ENCODE results near the gene MAPK10. TPM values are rescaled to one million over a fixed set of nuclear protein-coding genes. Genes with fewer than 3 reads are reported as not detected.
A peak's percentile ranks its signal among the peaks of the same experiment; 100 is the strongest.

MAPK10 gene
- total RNA-seq, 1 experiment from 2014 or later, result 0.44 TPM

- H3K27ac ChIP-seq (ENCODE audit: low read length), result no peak overlapping the region
- no peaks in the 10 kb centered on the region for H3K36me3 ChIP-seq (ENCODE audit: low read depth, low read length)
- H3K4me1 ChIP-seq (ENCODE audit: insufficient read depth, low read length), result no peaks in the 10 kb centered on the region
- intact Hi-C loops (cut with micrococcal nuclease), result no loop called here
- H3K4me2 ChIP-seq (ENCODE audit: low read length), result no peak overlapping the region
- peak; percentile 84 for ATAC-seq
- H3K79me2 ChIP-seq (ENCODE audit: low read length), result no peaks in the 10 kb centered on the region
- no peaks in the 10 kb centered on the region for H3F3A ChIP-seq (ENCODE audit: low read length, unreplicated experiment)
- no peak overlapping the region for H2AFZ ChIP-seq (ENCODE audit: low read length)
- H3K9me2 ChIP-seq (replicated peaks; ENCODE audit: low read length), result no peaks in the 10 kb centered on the region
- no peak for TF ChIP-seq EZH2phosphoT487 (IDR thresholded peaks at IDR 0.05; ENCODE audit: borderline replicate concordance, low read length)
- no peak for TF ChIP-seq EZH2 (IDR thresholded peaks at IDR 0.05; ENCODE audit: low read length, unreplicated experiment)
- TF ChIP-seq CTCF (conservative IDR thresholded peaks at IDR 0.05; ENCODE audit: low read depth, low read length), result no peak
- H4K20me1 ChIP-seq (ENCODE audit: low read length), result no peaks in the 10 kb centered on the region
- no peaks in the 10 kb centered on the region for H3K9me3 ChIP-seq (ENCODE audit: low read length)
- no TSS peak for BruUV-seq (replicated peaks)
- no peaks in the 10 kb centered on the region for H3K27me3 ChIP-seq (ENCODE audit: low read length)
- ChIA-PET POLR2A (ENCODE audit: unreplicated experiment) (interaction anchor here (0.6 kb wide), 1 partner anchor 904 kb away, joined by 4 read pairs; no protein-coding TSS in a partner anchor), CTCF (no interaction called here)
- H3K4me3 ChIP-seq (ENCODE audit: low read length), result no peak overlapping the region
- H3K9ac ChIP-seq (ENCODE audit: low read length), result no peak overlapping the region
- DNase-seq, result peak; percentile 62
These were observed 227.4 kb downstream of the MAPK10 start for GRCh38 chr4:86132468-86132867.

GRCh38 chr4:86131456-86131855 is 228.4 kb downstream of the MAPK10 start:
- Histone ChIP-seq H3K9ac (ENCODE audit: low read length) (no peak overlapping the region), H3K27ac (ENCODE audit: low read length) (no peak overlapping the region), H3K79me2 (ENCODE audit: low read length) (no peaks in the 10 kb centered on the region), H3K36me3 (ENCODE audit: low read depth, low read length) (no peaks in the 10 kb centered on the region), H3K9me2 (replicated peaks; ENCODE audit: low read length) (no peaks in the 10 kb centered on the region), H3K4me1 (ENCODE audit: insufficient read depth, low read length) (no peaks in the 10 kb centered on the region), H3K4me3 (ENCODE audit: low read length) (no peak overlapping the region), H2AFZ (ENCODE audit: low read length) (no peak overlapping the region), H3F3A (ENCODE audit: low read length, unreplicated experiment) (no peaks in the 10 kb centered on the region), H3K9me3 (ENCODE audit: low read length) (no peaks in the 10 kb centered on the region), H3K4me2 (ENCODE audit: low read length) (no peak overlapping the region), H3K27me3 (ENCODE audit: low read length) (no peaks in the 10 kb centered on the region), H4K20me1 (ENCODE audit: low read length) (no peaks in the 10 kb centered on the region)
- BruUV-seq (replicated peaks), result no TSS peak
- TF ChIP-seq EZH2phosphoT487 (IDR thresholded peaks at IDR 0.05; ENCODE audit: borderline replicate concordance, low read length) (no peak), EZH2 (IDR thresholded peaks at IDR 0.05; ENCODE audit: low read length, unreplicated experiment) (no peak), CTCF (conservative IDR thresholded peaks at IDR 0.05; ENCODE audit: low read depth, low read length) (no peak)
- intact Hi-C loops (cut with micrococcal nuclease), result no loop called here
- ATAC-seq (no peak), DNase-seq (no peak)
- ChIA-PET POLR2A (ENCODE audit: unreplicated experiment) (no interaction called here), CTCF (no interaction called here)

- Histone ChIP-seq H3F3A (ENCODE audit: low read length, unreplicated experiment) (no peaks in the 10 kb centered on the region), H2AFZ (ENCODE audit: low read length) (no peak overlapping the region), H3K27ac (ENCODE audit: low read length) (no peak overlapping the region), H3K9ac (ENCODE audit: low read length) (no peak overlapping the region), H3K36me3 (ENCODE audit: low read depth, low read length) (no peaks in the 10 kb centered on the region), H3K4me3 (ENCODE audit: low read length) (no peak overlapping the region), H4K20me1 (ENCODE audit: low read length) (no peaks in the 10 kb centered on the region), H3K27me3 (ENCODE audit: low read length) (no peaks in the 10 kb centered on the region), H3K4me2 (ENCODE audit: low read length) (no peak overlapping the region), H3K9me2 (replicated peaks; ENCODE audit: low read length) (no peaks in the 10 kb centered on the region), H3K4me1 (ENCODE audit: insufficient read depth, low read length) (no peaks in the 10 kb centered on the region), H3K9me3 (ENCODE audit: low read length) (no peaks in the 10 kb centered on the region), H3K79me2 (ENCODE audit: low read length) (no peaks in the 10 kb centered on the region)
- no peak for TF ChIP-seq CTCF (conservative IDR thresholded peaks at IDR 0.05; ENCODE audit: low read depth, low read length)
- no peak for TF ChIP-seq EZH2phosphoT487 (IDR thresholded peaks at IDR 0.05; ENCODE audit: borderline replicate concordance, low read length)
- no peak for TF ChIP-seq EZH2 (IDR thresholded peaks at IDR 0.05; ENCODE audit: low read length, unreplicated experiment)
- DNase-seq (no peak), ATAC-seq (no peak)
- no TSS peak for BruUV-seq (replicated peaks)
- ChIA-PET CTCF (no interaction called here), POLR2A (ENCODE audit: unreplicated experiment) (no interaction called here)
- intact Hi-C loops (cut with micrococcal nuclease), result no loop called here
These were observed 229.5 kb downstream of the MAPK10 start for GRCh38 chr4:86130160-86130933.

Measured in PC-3 (cell line).